ENCODE data around the gene PUM1. TPM values are rescaled to one million over a fixed set of nuclear protein-coding genes. Genes with fewer than 3 reads are reported as not detected.

PUM1 gene
- total RNA-seq, 1 donor from 2014 or later = 42.4 TPM

DNA sequence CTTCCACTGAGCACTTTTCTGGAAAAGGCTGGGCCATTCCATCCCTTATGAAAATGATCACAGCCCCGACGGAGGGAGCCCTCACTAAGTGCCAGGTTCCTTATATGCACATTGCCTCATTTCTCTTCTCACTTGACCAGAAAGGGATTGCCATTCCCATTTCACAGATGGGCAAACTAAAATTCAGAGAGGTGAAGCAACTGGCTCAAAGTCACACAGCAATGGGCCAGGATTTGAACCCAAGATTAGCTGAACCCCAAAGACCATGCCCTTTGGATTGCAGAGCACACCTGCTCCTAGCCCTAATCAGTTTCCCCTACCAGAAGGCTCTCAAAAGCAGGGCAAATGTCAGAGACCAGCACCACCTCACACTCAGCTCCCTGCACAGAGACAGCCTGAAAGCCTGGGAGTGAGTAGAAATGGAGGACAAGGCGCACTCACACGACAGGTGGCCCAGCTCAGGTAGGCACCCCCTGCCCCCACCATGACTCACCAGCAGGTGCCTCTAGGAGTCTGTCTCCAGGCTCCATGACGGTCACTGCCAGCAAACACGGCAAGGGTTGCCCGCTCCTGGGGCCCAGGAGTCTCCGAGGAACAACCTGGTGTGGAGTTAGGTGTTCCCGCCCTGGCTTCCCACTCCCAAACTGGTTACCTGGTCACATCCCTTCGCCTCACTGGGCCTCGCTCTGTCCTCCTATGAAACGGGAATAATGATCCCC, 178.6 kb downstream of the PUM1 start:
- DNase-seq (ENCODE audit: low read depth) = no peak
- TF ChIP-seq, protein P1, sequence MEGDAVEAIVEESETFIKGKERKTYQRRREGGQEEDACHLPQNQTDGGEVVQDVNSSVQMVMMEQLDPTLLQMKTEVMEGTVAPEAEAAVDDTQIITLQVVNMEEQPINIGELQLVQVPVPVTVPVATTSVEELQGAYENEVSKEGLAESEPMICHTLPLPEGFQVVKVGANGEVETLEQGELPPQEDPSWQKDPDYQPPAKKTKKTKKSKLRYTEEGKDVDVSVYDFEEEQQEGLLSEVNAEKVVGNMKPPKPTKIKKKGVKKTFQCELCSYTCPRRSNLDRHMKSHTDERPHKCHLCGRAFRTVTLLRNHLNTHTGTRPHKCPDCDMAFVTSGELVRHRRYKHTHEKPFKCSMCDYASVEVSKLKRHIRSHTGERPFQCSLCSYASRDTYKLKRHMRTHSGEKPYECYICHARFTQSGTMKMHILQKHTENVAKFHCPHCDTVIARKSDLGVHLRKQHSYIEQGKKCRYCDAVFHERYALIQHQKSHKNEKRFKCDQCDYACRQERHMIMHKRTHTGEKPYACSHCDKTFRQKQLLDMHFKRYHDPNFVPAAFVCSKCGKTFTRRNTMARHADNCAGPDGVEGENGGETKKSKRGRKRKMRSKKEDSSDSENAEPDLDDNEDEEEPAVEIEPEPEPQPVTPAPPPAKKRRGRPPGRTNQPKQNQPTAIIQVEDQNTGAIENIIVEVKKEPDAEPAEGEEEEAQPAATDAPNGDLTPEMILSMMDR (conservative IDR thresholded peaks at IDR 0.05; ENCODE audit: low read depth, low read length) = no peak

DNA sequence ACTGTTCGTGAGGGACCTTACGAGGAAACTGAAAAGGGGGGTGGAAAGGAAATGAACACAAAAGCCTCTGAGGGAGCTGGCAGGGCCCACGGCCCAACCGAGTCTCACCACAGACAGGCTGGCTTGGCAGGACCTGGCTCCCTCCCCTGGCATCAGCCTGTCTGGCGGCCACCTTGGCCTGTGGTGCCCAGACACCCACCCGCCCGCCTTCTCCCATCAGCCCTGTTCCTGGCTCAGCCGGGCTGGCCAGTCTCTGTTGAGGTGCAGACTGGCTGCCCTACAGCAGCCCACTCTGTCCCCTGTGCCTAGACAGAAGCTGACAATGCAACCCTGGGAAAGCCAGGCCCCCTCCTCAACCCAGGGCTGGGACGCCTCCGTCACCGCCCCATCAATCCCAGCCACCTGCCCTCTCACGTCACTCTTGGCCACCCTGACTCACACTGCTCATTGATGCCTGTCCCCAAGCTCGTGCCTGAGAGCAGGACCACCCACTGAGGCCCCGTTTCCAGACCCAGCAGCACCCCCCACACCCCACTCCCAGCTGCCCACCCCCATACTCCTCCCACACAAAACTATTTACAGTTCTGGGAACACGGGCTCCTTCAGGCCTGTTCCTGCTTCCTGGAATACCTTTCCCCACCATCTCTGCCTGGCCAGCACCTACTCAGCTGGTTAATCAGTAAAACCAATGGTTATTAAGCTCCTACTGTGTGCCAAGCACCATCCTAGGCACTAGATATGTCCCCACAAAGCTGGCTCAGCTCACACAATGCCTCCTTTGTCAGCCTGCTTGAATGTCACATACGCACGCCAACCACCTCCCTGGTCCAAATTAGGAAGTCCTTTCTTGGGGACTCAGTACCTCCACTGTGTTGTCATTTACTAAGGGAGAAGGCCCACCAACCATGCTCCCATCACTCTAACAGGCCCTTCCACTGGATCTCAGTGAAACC, 179.7 kb downstream of the PUM1 start:
- TF ChIP-seq, protein P1 (conservative IDR thresholded peaks at IDR 0.05; ENCODE audit: low read depth, low read length) = no peak
- DNase-seq (ENCODE audit: low read depth) = no peak
- no peak overlapping the region for H3K4me3 ChIP-seq (ENCODE audit: low read depth, low read length)

More for the DNA sequence above, 178.6 kb downstream of the PUM1 start:
- no peak overlapping the region for H3K4me3 ChIP-seq (ENCODE audit: low read depth, low read length)

DNA sequence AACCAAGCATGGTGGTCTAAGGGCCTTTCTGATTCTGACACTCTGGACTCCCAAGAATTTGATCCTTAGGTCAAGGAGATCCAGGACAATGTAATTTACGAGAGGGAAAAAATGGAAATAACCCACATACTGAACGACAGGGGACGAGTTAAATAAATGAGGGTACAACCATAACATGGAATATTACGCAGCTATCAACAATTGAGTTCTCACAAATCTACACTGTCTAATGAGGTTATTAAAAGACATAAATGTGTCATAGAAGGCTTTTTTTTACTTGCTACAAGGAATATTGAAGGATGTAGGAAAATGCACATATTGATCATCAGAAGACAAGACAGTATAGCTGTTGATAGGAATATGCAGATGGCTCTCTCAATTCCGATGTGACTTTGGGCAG, 180.8 kb downstream of the PUM1 start:
- no peak overlapping the region for H3K4me3 ChIP-seq (ENCODE audit: low read depth, low read length)
- DNase-seq (ENCODE audit: low read depth) = no peak
- TF ChIP-seq, protein P1 (conservative IDR thresholded peaks at IDR 0.05; ENCODE audit: low read depth, low read length) = no peak

DNA sequence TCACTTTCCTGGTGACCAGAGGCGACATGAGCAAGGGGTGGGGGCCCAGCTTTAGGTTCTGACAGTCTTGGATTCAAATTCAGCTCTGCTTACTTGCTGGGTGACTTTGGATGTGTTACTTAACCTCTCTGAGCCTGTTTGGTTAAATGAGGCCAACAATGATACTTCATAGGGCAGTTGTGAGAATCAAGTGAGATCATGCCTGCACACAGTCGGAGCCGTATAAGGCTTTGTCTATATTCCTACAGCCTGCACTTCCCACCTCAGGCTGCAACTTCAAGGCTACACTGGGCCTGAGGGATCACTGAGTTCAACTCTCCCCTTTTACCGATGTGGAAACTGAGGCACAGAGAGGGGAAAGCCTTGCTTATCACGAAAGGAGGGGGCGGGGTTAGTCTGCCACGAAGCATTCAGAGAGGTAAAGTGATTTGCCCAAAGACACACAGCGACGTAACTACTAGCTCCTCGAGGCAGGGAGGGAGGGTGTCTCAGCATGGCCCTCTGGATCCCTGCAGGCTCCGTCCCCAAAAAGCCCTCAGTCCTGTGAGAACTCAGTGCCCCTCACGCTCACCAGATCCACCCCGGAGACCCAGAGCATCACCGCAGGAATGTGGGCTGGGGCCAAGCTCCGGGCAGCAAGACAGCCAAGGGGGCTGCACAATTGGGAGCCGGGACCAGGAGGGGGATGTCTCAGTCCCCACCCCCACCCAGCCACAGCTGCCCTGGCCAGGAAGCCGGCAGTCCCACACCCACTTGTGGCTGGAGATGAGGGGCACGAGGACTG, 181.9 kb downstream of the PUM1 start:
- no peak for DNase-seq (ENCODE audit: low read depth)
- H3K4me3 ChIP-seq (ENCODE audit: low read depth, low read length) = no peak overlapping the region

DNA sequence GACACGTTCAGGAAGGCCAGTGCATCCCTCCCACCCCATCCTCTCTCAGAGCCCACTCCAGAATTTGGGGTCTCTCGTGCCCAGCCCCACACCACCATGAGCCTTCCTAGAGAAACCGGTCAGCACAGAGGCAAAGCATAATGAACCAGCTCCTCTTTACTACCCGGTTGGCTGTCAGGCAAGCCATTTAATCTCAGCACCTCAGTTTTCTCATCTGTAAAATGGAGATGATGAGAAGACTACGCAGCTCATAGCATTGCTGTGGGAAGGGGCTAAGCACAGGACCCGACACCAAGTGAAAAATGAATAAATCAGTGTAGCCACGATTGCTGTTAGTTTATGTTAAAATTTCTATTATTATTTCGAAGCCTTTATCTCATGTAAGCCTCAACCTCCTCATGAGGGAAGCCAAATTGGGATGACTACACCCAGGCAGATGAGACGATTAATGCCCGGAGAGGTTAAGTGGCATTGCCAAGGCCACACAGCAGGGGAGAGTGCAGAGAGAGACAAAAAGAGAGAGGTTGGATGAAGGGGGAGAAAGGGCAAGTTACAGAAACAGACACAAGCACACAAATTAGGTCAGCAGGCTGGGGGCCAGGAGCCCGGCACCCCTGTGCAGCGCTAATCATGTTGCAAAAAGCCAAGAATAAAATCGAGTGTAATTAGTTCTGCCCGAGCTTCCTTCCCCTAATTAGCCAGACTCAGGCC, 182.7 kb downstream of the PUM1 start:
- TF ChIP-seq, protein P1 (conservative IDR thresholded peaks at IDR 0.05; ENCODE audit: low read depth, low read length) = no peak
- no peak overlapping the region for H3K4me3 ChIP-seq (ENCODE audit: low read depth, low read length)
- no peak for DNase-seq (ENCODE audit: low read depth)

More for the DNA sequence above, 181.9 kb downstream of the PUM1 start:
- TF ChIP-seq, protein P1 (conservative IDR thresholded peaks at IDR 0.05; ENCODE audit: low read depth, low read length) = no peak

Other genes starting within 250 kb of the PUM1 start
- 25.6 and 35.2 TPM in 2 replicates for gene SDC3, start 157.0 kb downstream of the PUM1 start, total RNA-seq
- 0.81 and 0.94 TPM in 2 replicates for gene NKAIN1, start 174.2 kb upstream of the PUM1 start, total RNA-seq
- 67.9 and 131 TPM in 2 replicates for gene SNRNP40, start 231.1 kb upstream of the PUM1 start, total RNA-seq
- 39.2 and 54.0 TPM in 2 replicates for gene ZCCHC17, start 231.3 kb upstream of the PUM1 start, total RNA-seq